Measurements from ENCODE around the gene NIN. TPM values are rescaled to one million over a fixed set of nuclear protein-coding genes. Genes with fewer than 3 reads are reported as not detected.

The NIN gene, protein sequence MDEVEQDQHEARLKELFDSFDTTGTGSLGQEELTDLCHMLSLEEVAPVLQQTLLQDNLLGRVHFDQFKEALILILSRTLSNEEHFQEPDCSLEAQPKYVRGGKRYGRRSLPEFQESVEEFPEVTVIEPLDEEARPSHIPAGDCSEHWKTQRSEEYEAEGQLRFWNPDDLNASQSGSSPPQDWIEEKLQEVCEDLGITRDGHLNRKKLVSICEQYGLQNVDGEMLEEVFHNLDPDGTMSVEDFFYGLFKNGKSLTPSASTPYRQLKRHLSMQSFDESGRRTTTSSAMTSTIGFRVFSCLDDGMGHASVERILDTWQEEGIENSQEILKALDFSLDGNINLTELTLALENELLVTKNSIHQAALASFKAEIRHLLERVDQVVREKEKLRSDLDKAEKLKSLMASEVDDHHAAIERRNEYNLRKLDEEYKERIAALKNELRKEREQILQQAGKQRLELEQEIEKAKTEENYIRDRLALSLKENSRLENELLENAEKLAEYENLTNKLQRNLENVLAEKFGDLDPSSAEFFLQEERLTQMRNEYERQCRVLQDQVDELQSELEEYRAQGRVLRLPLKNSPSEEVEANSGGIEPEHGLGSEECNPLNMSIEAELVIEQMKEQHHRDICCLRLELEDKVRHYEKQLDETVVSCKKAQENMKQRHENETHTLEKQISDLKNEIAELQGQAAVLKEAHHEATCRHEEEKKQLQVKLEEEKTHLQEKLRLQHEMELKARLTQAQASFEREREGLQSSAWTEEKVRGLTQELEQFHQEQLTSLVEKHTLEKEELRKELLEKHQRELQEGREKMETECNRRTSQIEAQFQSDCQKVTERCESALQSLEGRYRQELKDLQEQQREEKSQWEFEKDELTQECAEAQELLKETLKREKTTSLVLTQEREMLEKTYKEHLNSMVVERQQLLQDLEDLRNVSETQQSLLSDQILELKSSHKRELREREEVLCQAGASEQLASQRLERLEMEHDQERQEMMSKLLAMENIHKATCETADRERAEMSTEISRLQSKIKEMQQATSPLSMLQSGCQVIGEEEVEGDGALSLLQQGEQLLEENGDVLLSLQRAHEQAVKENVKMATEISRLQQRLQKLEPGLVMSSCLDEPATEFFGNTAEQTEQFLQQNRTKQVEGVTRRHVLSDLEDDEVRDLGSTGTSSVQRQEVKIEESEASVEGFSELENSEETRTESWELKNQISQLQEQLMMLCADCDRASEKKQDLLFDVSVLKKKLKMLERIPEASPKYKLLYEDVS (N-terminal part only)
- total RNA-seq = 29.5 TPM

DNA sequence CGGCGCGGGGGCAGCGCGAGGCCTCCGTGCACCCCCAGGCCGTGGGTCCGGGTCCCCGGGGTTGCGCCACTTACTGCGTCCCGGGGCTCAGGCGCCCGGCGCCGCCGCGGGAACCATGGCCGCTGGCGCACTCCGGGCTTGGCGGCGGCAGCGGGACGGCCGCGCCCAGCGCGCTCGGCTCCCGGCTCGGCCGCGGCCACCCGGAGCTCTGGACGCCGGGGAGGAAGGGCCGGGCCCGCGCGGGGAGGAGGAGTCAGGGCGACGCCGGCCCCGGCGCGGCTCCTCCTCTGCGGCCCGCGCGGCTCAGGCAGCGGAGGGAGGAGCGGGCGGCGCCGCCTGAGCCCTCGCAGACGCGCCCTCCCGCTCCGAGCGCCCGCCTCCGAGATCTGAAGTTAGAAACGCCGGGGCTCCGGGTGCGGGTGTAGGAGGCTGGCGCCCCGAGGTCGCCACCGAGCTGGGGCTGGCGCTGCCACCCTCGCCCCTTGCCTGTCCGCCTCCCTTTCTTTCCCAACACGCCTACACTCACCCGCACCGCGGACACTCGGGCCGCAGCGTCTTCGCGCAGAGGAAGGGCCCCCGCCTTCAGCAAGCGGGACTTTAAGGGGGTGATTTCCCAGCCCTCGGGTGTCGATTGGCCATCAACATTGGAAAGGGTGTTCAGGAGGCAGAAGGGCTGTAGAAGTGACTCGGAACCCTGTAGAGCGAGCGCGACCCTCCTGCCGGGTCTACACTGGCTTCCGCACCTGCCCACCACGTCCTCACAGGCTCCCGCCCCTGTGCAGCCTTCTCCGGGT, at the start of gene NIN:
Gene NIN (minus strand): TSS at position 231 of the 794 bp plus-strand sequence. CDS start 9,106 bp downstream, outside the sequence.
- no peak for DNase-seq (ENCODE audit: extremely low spot score in 2 of 2)
- TF ChIP-seq, protein P1, sequence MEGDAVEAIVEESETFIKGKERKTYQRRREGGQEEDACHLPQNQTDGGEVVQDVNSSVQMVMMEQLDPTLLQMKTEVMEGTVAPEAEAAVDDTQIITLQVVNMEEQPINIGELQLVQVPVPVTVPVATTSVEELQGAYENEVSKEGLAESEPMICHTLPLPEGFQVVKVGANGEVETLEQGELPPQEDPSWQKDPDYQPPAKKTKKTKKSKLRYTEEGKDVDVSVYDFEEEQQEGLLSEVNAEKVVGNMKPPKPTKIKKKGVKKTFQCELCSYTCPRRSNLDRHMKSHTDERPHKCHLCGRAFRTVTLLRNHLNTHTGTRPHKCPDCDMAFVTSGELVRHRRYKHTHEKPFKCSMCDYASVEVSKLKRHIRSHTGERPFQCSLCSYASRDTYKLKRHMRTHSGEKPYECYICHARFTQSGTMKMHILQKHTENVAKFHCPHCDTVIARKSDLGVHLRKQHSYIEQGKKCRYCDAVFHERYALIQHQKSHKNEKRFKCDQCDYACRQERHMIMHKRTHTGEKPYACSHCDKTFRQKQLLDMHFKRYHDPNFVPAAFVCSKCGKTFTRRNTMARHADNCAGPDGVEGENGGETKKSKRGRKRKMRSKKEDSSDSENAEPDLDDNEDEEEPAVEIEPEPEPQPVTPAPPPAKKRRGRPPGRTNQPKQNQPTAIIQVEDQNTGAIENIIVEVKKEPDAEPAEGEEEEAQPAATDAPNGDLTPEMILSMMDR (IDR thresholded peaks at IDR 0.05) = no peak
- TF ChIP-seq POLR2AphosphoS5 (IDR thresholded peaks at IDR 0.05; ENCODE audit: insufficient read depth in 1 of 2, low read depth in 1 of 2) (peak in 1 of 2 donors; percentile 66), POLR2A (IDR thresholded peaks at IDR 0.05) (no peak)
- Histone ChIP-seq H3K27me3 (no peaks in the 10 kb centered on the region), H3K27ac (peak within 1 kb of the TSS; percentile 90), H3K4me1 (peaks cover 30% of the 10 kb centered on the region), H3K9me3 (no peaks in the 10 kb centered on the region), H3K36me3 (no peaks in the 10 kb centered on the region), H3K4me3 (peak within 1 kb of the TSS; percentile 57 to 99)
- intact Hi-C loops (cut with DNase I) = no loop called here

DNA sequence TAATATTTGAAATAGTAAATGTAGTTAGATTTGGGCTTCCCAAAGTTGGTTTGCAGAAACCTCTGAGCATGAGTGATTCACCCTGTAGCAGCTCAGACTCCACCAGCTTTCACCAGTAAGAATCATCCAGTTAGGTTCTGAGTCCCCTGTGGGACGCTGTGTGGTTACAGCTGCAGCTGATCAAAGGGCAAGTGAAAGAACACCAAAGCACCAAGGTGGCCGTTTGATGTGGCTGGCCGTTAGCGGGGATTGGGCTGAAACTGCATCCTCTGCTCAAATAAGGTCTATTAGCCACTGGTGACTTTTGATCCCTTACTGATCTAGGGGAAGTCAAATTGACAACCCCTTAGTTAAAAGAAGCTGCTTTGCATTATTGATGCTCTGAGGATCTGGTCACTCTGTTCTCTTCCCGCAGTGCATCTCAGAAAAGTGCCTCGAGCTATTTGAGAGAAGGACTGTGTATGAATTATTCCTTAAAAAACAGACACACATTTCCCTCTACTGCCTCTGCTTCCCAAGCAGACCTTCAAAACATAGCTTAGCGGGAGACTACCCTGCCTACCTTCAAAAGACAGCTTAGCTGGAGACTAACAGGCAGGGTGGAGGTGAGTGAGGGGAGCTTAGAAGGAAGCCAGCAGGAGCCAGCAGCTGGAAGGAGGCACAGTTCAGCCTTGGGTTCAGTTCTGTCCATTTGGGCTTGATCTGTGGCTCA, 44.6 kb upstream of the NIN start:
- H3K4me3 ChIP-seq = no peak overlapping the region
- H3K9me3 ChIP-seq = no peaks in the 10 kb centered on the region
- intact Hi-C loops (cut with DNase I) = no loop called here
- H3K27ac ChIP-seq = no peak overlapping the region
- H3K27me3 ChIP-seq = no peaks in the 10 kb centered on the region
- no peaks in the 10 kb centered on the region for H3K4me1 ChIP-seq
- H3K36me3 ChIP-seq = no peaks in the 10 kb centered on the region
- no peak for TF ChIP-seq POLR2AphosphoS5 (IDR thresholded peaks at IDR 0.05; ENCODE audit: insufficient read depth in 1 of 2, low read depth in 1 of 2)
- no peak for TF ChIP-seq POLR2A (IDR thresholded peaks at IDR 0.05)
- TF ChIP-seq, protein P1 (IDR thresholded peaks at IDR 0.05) = no peak
- DNase-seq (ENCODE audit: extremely low spot score in 2 of 2) = no peak

DNA sequence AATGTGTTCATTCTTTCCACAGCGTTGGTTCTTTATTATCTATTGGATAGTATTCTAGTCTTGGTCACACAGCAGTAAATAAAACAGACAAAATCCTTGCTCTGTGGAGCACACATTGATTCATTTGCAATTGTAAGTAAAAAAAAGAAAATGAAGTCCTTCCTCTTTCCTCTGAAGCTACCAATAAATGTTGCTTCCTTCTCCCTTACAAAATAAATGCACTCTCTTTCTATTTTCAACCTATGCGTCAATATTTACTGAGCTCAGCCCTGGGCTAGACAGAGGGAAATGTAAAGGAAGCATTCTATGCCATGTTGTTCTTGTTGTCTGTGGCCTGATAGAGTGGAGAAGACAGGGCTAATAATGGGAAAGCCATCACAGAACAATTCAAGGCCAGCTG, 43.8 kb upstream of the NIN start:
- no peaks in the 10 kb centered on the region for H3K9me3 ChIP-seq
- intact Hi-C loops (cut with DNase I) = no loop called here
- DNase-seq (ENCODE audit: extremely low spot score in 2 of 2) = no peak
- no peaks in the 10 kb centered on the region for H3K27me3 ChIP-seq
- no peak overlapping the region for H3K4me3 ChIP-seq
- H3K27ac ChIP-seq = no peak overlapping the region
- H3K4me1 ChIP-seq = no peaks in the 10 kb centered on the region
- TF ChIP-seq, protein P1 (IDR thresholded peaks at IDR 0.05) = no peak
- TF ChIP-seq POLR2A (IDR thresholded peaks at IDR 0.05) = no peak
- no peak for TF ChIP-seq POLR2AphosphoS5 (IDR thresholded peaks at IDR 0.05; ENCODE audit: insufficient read depth in 1 of 2, low read depth in 1 of 2)
- H3K36me3 ChIP-seq = no peaks in the 10 kb centered on the region

All from vagina (tissue), 2 donors.